ENCODE measurements around the gene NRXN3. TPM values are rescaled to one million over a fixed set of nuclear protein-coding genes. Genes with fewer than 3 reads are reported as not detected.

NRXN3 gene
- total RNA-seq (2014; rRNA removed; shearing (Covaris generic)) = 0.02 TPM in 1 of 2 replicates, not detected in the other

GRCh38 chr14:78170203-78170602 is at the start of gene NRXN3:
Gene NRXN3 (plus strand): TSS chr14:78170373. CDS start chr14:78243094, 72,721 bp downstream.
- H3K27me3 ChIP-seq = no peaks in the 10 kb centered on the region
- DNase-seq = no peak

GRCh38 chr14:78122436-78122835 is 47.7 kb upstream of the NRXN3 start:
- Histone ChIP-seq H3K9me3 (replicated peaks) (no peaks in the 10 kb centered on the region), H3K4me3 (no peak overlapping the region), H3K4me1 (no peaks in the 10 kb centered on the region), H3K36me3 (no peaks in the 10 kb centered on the region), H3K27me3 (0 out of 2 replicates have a peak, but pooled peaks cover 3% of the 10 kb centered on the region), H3K27ac (no peak overlapping the region)
- no peak for DNase-seq

More at GRCh38 chr14:78170203-78170602, at the start of gene NRXN3:
- H3K36me3 ChIP-seq = no peaks in the 10 kb centered on the region
- H3K4me3 ChIP-seq = no peak within 1 kb of the TSS
- no peaks in the 10 kb centered on the region for H3K9me3 ChIP-seq (replicated peaks)
- H3K4me1 ChIP-seq = no peaks in the 10 kb centered on the region
- no peak within 1 kb of the TSS for H3K27ac ChIP-seq

- Histone ChIP-seq H3K4me1 (no peaks in the 10 kb centered on the region), H3K9me3 (replicated peaks) (no peaks in the 10 kb centered on the region), H3K36me3 (no peaks in the 10 kb centered on the region), H3K4me3 (no peak overlapping the region), H3K27ac (no peak overlapping the region), H3K27me3 (0 out of 2 replicates have a peak, but pooled peaks cover 3% of the 10 kb centered on the region)
- DNase-seq = no peak
Observed at GRCh38 chr14:78123650-78124253, 46.4 kb upstream of the NRXN3 start.

GRCh38 chr14:78127961-78128360 is 42.2 kb upstream of the NRXN3 start:
- H3K36me3 ChIP-seq = no peaks in the 10 kb centered on the region
- H3K27ac ChIP-seq = no peak overlapping the region
- no peaks in the 10 kb centered on the region for H3K4me1 ChIP-seq
- no peaks in the 10 kb centered on the region for H3K9me3 ChIP-seq (replicated peaks)
- no peaks in the 10 kb centered on the region for H3K27me3 ChIP-seq
- no peak for DNase-seq
- H3K4me3 ChIP-seq = no peak overlapping the region

GRCh38 chr14:78129375-78129774 is 40.8 kb upstream of the NRXN3 start:
- no peaks in the 10 kb centered on the region for H3K36me3 ChIP-seq
- H3K4me3 ChIP-seq = no peak overlapping the region
- H3K9me3 ChIP-seq (replicated peaks) = no peaks in the 10 kb centered on the region
- no peak for DNase-seq
- H3K4me1 ChIP-seq = no peaks in the 10 kb centered on the region
- H3K27ac ChIP-seq = no peak overlapping the region
- H3K27me3 ChIP-seq = no peaks in the 10 kb centered on the region

GRCh38 chr14:78130356-78130755 is 39.8 kb upstream of the NRXN3 start:
- H3K27ac ChIP-seq = no peak overlapping the region
- no peak for DNase-seq
- H3K4me1 ChIP-seq = no peaks in the 10 kb centered on the region
- H3K9me3 ChIP-seq (replicated peaks) = no peaks in the 10 kb centered on the region
- H3K36me3 ChIP-seq = no peaks in the 10 kb centered on the region
- no peak overlapping the region for H3K4me3 ChIP-seq
- no peaks in the 10 kb centered on the region for H3K27me3 ChIP-seq

- H3K9me3 ChIP-seq (replicated peaks) = no peaks in the 10 kb centered on the region
- H3K36me3 ChIP-seq = no peaks in the 10 kb centered on the region
- no peaks in the 10 kb centered on the region for H3K27me3 ChIP-seq
- DNase-seq = no peak
- no peaks in the 10 kb centered on the region for H3K4me1 ChIP-seq
- no peak overlapping the region for H3K27ac ChIP-seq
- no peak overlapping the region for H3K4me3 ChIP-seq
Observed at GRCh38 chr14:78131201-78131600, 39.0 kb upstream of the NRXN3 start.

GRCh38 chr14:78131616-78132015 is 38.6 kb upstream of the NRXN3 start:
- Histone ChIP-seq H3K27me3 (no peaks in the 10 kb centered on the region), H3K27ac (no peak overlapping the region), H3K9me3 (replicated peaks) (no peaks in the 10 kb centered on the region), H3K36me3 (no peaks in the 10 kb centered on the region), H3K4me1 (no peaks in the 10 kb centered on the region), H3K4me3 (no peak overlapping the region)
- no peak for DNase-seq

- H3K9me3 ChIP-seq (replicated peaks) = no peaks in the 10 kb centered on the region
- no peak for DNase-seq
- H3K36me3 ChIP-seq = no peaks in the 10 kb centered on the region
- no peak overlapping the region for H3K4me3 ChIP-seq
- H3K27me3 ChIP-seq = no peaks in the 10 kb centered on the region
- no peak overlapping the region for H3K27ac ChIP-seq
- no peaks in the 10 kb centered on the region for H3K4me1 ChIP-seq
Observed at GRCh38 chr14:78135450-78135891, 34.7 kb upstream of the NRXN3 start.

GRCh38 chr14:78136695-78137094 is 33.5 kb upstream of the NRXN3 start:
- Histone ChIP-seq H3K27me3 (no peaks in the 10 kb centered on the region), H3K27ac (no peak overlapping the region), H3K9me3 (replicated peaks) (no peaks in the 10 kb centered on the region), H3K36me3 (no peaks in the 10 kb centered on the region), H3K4me3 (no peak overlapping the region), H3K4me1 (no peaks in the 10 kb centered on the region)
- no peak for DNase-seq

GRCh38 chr14:78141590-78141989 is 28.6 kb upstream of the NRXN3 start:
- Histone ChIP-seq H3K4me3 (no peak overlapping the region), H3K36me3 (no peaks in the 10 kb centered on the region), H3K9me3 (replicated peaks) (no peaks in the 10 kb centered on the region), H3K27me3 (no peaks in the 10 kb centered on the region), H3K4me1 (no peaks in the 10 kb centered on the region), H3K27ac (no peak overlapping the region)
- DNase-seq = no peak

- Histone ChIP-seq H3K4me3 (no peak overlapping the region), H3K27ac (no peak overlapping the region), H3K4me1 (no peaks in the 10 kb centered on the region), H3K27me3 (no peaks in the 10 kb centered on the region), H3K9me3 (replicated peaks) (no peaks in the 10 kb centered on the region), H3K36me3 (no peaks in the 10 kb centered on the region)
- DNase-seq = no peak
Observed at GRCh38 chr14:78142998-78143397, 27.2 kb upstream of the NRXN3 start.

- DNase-seq = no peak
- Histone ChIP-seq H3K4me1 (no peaks in the 10 kb centered on the region), H3K9me3 (replicated peaks) (no peaks in the 10 kb centered on the region), H3K27me3 (no peaks in the 10 kb centered on the region), H3K36me3 (no peaks in the 10 kb centered on the region), H3K27ac (no peak overlapping the region), H3K4me3 (no peak overlapping the region)
Observed at GRCh38 chr14:78143489-78144145, 26.6 kb upstream of the NRXN3 start.

- Histone ChIP-seq H3K4me3 (no peak overlapping the region), H3K9me3 (replicated peaks) (no peaks in the 10 kb centered on the region), H3K27ac (no peak overlapping the region), H3K4me1 (no peaks in the 10 kb centered on the region), H3K27me3 (0 out of 2 replicates have a peak, but pooled peaks cover 3% of the 10 kb centered on the region), H3K36me3 (no peaks in the 10 kb centered on the region)
- no peak for DNase-seq
Observed at GRCh38 chr14:78152201-78153063, 17.7 kb upstream of the NRXN3 start.

- H3K27me3 ChIP-seq = 0 out of 2 replicates have a peak, but pooled peaks cover 3% of the 10 kb centered on the region
- no peaks in the 10 kb centered on the region for H3K36me3 ChIP-seq
- H3K4me3 ChIP-seq = no peak overlapping the region
- no peak overlapping the region for H3K27ac ChIP-seq
- DNase-seq = no peak
- H3K4me1 ChIP-seq = no peaks in the 10 kb centered on the region
- H3K9me3 ChIP-seq (replicated peaks) = no peaks in the 10 kb centered on the region
Observed at GRCh38 chr14:78153064-78153341, 17.2 kb upstream of the NRXN3 start.

Data from SJCRH30 (cell line).